Hematopoietic multipotent progenitor cell treated with erythropoietin and hydrocortisone succinate and interleukin-3 and kit ligand, for 4 days (in vitro differentiated cells): Measurements from ENCODE around the gene FHIP2A.
"Not testable (repeated sequence)": the region's sequence is repeated elsewhere in the genome, so short reads cannot be mapped to it uniquely, and the experiment has no call there.

Experiments used
- DNase-seq: peaks from one replicate; pipeline ENCODE4 v3.0.0-alpha.2; 2015

Gene FHIP2A

DNA sequence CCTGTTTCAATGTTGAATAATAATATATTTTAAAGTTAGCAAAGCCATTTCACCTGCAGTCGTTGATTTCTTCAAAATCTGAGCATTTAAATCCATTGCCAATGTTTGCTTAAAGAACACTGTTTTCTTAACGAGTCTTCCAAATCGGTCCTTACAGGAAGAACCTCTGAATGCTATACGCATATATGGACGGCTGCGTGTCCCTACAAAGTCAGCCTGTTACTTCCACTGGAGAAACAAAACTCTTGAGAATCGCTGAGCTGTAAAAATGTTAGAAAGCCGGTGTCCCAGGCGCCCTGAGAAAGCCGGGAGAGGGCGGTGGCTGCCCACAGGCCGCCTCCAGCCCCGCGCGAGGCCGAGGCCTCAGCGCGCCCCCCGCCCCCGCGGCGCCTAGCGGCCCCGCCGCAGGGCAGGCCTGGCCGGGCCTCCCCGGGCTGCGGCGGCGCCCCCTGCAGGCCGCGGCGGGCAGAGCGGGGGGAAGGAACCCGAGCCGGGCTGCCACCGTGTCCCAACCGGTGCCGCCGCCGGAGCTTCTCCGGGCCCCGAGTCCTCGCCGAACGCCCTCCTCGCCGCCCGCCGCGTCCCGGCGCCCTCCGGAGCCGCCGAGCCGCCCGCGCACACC is at the start of gene FHIP2A:
Gene FHIP2A (plus strand): TSS at position 488 of the 622 bp plus-strand sequence. CDS start 299 bp downstream, outside the sequence.
- peak; percentile 91 for DNase-seq

DNA sequence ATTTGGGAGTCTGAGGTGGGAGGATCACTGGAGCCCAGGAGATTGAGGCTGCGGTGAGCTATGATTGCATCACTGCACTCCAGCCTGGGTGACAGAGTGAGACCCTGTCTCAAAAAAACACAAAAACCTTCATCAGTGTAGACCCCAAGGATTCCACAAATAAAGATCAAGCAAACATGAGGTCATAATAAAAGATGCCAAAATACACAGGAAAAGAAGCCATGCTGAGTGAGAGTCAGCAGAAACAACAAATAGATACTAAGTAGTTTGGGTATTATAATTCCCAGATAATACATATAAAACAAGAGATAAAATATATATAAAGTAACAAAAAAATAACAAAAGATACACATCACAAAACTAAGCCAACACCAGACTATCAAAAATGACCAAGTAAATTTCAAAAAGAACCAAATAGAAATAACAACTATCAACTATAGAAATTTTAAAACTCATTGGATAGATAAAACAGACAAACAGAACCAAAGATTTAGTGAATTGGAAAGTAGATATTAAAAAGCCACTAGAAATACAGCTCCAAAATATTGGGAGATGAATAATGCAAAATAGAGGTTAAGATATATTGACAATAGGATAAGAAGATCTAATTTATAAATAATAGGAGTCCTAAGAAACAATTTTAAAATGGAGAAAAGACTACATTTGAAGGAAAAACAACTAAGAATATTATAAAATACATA is 48.9 kb upstream of the FHIP2A start:
- no peak for DNase-seq

DNA sequence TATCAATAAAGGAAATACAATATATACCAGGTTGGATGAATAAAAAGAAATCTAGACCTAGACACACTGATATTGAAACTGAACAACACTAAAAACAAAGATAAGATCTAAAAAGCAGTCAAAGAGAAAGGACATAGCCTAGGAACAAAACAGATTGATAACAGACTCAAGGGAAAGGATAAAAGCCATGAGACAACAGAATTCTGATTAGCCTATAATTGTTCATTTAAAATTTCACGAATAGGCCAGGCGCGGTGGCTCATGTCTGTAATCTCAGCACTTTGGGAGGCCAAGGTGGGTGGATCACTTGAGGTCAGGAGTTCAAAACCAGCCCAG is 48.4 kb upstream of the FHIP2A start:
- no peak for DNase-seq

- DNase-seq: not testable (repeated sequence)
These were observed 46.5 kb upstream of the FHIP2A start for GRCh38 chr10:114775082-114775481.

- DNase-seq: no peak
These were observed 44.2 kb upstream of the FHIP2A start for GRCh38 chr10:114777415-114777814.

- no peak for DNase-seq
These were observed 41.6 kb upstream of the FHIP2A start for GRCh38 chr10:114779803-114780576.

DNA sequence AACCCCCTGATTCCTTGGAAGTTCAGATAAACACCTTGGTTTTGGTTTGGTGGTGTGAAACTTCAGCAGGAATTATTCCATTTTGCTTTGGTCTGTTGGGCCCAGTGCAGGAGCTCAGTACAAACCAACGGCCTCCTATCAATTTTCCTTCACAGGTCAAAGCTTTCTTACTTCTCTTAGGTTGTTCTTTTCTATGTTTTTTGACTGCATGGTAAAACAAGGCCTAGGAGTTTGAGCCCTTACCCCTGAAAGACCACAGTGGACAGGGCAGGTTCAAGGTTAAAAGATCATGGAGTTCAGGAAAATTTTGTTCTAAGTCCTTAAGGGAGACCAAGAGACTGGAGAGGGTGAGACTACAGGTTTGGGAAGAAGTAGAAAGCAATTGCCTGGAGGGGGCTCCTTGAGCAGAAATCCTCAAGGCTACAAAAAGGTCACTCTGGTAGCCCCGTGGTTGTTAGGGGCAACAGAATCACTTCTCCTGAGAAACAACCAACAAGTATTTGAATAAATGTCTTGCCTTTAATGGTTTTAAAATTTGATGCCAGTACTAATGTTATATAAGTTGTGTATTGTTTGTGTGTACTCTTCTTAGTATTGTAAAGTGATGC is 40.9 kb upstream of the FHIP2A start:
- DNase-seq: no peak

GRCh38 chr10:114782666-114783065 is 38.9 kb upstream of the FHIP2A start:
- DNase-seq: no peak

- DNase-seq: no peak
These were observed 37.9 kb upstream of the FHIP2A start for GRCh38 chr10:114783686-114784085.

DNA sequence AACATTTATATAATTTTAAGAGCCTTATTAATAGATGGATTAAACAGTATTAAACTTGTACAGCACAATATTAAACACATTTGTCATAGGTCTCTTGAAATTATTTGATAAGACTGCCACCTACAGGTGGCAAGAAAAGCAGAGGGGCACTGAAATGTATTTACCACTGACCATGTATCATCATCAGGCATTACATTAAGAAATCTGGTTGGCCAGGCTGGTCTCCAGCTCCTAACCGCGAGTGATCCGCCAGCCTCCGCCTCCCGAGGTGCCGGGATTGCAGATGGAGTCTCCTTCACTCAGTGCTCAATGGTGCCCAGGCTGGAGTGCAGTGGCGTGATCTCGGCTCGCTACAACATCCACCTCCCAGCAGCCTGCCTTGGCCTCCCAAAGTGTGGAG is 35.1 kb upstream of the FHIP2A start:
- peak; percentile 82 for DNase-seq

DNA sequence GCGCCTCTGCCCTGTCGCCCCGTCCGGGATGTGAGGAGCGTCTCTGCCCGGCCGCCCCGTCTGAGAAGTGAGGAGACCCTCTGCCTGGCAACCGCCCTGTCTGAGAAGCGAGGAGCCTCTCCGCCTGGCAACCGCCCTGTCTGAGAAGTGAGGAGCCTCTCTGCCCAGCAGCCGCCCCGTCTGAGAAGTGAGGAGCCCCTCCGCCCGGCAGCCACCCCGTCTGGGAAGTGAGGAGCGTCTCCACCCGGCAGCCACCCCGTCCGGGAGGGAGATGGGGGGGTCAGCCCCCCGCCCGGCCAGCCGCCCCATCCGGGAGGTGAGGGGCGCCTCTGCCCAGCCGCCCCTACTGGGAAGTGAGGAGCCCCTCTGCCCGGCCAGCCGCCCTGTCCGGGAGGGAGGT is 34.4 kb upstream of the FHIP2A start:
- DNase-seq: not testable (repeated sequence)

- DNase-seq: no peak
These were observed 29.8 kb upstream of the FHIP2A start for GRCh38 chr10:114791768-114792167.

DNA sequence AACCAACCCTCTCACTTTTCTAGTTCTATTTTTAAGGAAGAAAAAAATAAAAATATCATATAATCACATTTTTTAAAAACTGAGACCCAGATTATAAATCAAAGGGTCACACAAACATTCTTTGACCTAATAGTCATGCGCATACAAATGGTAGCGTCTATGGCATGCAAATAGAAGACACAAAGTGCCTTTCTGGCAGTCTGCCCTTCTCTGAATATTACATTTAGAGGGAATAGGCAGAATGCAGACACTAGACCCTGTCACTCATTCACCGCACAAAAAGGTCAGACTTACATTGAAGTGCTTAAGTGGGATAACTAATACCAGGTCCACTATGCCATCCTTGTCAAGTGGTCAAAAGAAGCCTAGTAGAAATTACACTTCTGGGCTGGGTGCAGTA is 26.5 kb upstream of the FHIP2A start:
- DNase-seq: no peak

DNA sequence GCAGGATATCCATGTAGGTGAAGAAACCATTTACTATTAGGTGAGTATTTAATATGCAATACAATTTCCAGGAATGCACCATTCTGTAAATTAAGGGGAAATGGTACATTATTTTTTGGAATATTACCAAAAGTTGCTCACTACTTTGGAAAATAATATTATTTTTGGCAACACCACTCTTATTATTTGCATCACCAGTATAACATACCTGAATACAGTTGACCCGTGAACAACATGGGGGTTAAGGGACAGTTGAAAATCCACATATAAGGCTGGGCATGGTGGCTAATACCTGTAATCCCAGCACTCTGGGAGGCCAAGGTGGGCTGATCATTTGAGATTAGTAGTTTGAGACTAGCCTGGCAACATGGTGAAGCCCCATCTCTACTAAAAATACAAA is 21.2 kb upstream of the FHIP2A start:
- no peak for DNase-seq

DNA sequence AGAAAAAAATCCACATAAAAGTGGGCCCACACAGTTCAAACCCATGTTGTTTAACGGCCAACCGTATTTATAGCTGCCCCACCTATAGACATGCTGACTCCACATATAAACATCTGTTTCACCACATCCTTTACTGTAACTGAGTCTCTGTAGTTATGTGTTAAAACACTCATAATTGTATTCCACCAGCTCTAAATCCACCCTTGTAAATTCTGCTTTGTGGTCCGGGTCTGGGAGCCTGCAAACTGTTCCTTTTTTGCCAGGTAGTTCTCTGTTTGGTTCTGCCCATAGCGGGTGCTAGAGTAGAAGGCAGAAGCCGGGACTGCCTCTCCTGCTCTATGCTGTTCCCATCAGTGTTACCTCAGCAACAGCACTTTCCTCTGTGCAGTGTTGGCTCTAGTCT is 20.2 kb upstream of the FHIP2A start:
- DNase-seq: peak; percentile 82

- DNase-seq: no peak
These were observed 19.4 kb upstream of the FHIP2A start for GRCh38 chr10:114802177-114802576.

DNA sequence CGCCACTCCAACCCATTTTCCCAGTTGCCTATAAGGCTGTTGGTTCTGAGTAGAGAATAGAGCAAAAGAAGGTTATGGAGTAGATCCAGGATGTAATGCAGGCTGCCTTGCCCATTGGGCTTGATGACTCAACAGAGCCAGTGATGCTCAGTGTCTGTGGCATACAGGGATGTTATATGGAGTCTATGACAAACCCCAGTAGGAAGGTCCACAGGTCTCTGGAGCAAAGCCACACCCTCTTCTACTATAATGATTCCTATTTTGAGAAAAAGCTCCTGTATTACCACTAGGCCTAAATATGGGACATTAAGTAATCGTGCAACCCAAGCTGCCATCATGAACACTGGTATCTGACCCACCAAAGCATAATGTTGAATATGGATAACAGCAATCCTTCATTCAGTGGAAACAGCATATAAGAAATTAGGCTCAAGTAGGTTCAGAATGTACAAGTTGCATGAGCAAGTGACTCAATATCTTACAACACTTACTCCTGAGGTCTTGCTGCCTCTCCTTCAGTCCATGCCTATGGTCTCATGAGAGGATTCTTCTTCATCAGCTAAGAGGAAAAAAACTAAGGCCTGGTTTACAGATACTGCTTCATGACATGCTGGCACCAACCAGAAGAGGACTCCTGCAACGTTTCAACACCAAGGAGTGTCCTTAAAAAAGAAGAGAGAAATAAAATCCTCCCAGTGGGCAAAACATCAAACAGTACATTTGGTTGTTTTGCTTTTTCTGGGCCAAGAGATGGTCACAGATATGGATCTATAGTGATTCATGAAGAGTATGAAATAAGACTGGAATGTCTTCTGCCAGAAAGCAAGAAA is 14.8 kb upstream of the FHIP2A start:
- DNase-seq: no peak

DNA sequence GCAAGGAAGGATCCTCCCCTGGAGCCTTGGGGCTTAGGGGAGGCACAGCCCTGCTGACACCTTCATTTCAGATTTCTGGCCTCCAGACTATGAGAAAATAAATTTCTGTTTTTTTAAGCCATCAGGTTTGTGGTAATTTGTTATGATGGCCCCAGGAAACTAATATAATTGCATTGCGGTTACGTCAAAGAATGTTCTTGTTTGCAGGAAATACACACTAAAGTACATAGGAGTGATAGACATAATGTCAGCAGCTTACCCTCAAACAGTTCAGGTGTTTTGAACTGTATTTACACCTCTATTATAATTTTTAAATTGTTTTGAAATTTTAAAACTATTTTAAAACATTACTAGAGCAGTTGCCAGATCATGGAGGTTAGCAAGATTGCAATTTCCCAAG is 12.6 kb upstream of the FHIP2A start:
- DNase-seq: no peak

DNA sequence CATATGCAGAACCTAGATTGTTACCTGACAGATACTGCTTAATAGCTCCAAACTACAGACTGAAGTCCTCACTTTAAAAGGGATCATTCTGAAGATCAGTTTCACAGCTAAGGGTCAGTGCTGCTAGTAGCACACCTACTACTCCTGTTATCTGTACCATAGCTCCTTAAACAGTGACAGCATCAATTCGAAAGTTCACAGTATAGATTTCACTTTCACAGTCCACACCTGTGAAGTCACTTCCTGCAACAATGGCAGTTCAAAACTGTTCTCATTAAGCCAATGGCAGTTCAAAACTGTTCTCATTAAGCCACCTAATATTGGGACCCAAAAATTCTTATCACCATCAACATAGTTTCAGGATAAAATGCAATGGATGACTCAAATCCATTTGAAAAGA is 10.7 kb upstream of the FHIP2A start:
- DNase-seq: no peak

DNA sequence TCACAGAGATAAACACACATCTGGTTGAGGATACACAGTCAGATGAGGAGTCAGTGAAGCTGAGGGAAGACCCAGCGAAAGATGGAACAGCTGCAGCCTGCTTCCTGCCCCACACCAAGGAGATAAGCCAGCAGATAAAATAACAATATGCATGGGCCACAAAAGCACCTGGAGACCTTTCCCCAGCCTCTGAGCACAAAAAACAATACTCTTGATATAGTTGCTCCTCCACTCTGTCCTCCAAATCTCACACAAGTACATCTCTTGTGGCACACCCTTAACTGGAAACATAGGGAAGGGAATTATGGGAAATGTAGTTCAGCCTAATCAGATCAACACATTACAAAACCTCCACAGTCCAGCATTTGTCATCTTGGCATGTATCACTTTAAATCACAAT is 9.7 kb upstream of the FHIP2A start:
- DNase-seq: peak; percentile 54

DNA sequence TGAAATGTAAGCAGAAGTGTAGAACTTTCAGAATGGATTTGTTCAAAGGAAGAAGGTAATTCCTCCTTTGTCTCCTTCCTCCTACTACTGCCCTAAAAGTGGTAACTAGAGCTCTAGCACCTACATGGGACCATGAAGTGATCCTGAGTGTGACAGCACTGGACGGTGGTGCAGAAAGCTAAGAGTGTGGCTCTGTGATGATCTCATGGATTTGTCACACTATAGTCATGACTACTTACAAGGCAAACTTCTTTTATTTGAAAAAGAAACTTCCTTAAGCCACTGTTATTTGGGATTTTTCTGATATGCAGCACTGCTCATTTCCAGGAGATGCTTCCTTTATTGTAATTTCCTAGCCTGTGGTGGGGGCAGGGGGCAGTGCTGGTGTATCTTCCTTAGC is 5.8 kb upstream of the FHIP2A start:
- no peak for DNase-seq

GRCh38 chr10:114816308-114816707 is 5.3 kb upstream of the FHIP2A start:
- no peak for DNase-seq

DNA sequence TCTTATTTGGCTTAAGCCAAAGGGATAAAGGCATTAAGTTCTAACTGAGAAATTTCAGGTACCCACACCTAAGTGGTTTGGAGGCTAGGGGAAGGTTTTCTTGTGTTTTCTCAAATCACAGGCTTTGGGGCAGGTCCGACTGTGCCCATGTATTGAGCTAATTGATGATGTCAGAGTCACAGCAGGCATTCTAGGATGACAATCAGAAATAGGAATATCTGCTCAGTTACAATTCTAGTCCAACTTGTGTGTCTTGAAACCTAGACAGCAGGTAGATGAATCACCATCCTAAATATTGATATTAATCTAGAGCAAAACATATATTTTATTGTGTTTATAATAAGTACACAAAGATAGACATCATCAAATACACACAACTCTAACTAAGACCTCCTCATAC is 2.3 kb upstream of the FHIP2A start:
- no peak for DNase-seq
